GM21825 (cell line): Measurements from ENCODE around the gene NACC2.

ENCODE experiments used
- ATAC-seq: cut with Tn5 transposase; IDR thresholded peaks from one replicate; pipeline ENCODE4 v1.9.1; 2021; ENCODE audit warnings: mild to moderate bottlenecking, moderate library complexity; ENCODE audit not compliant: unreplicated experiment

Gene NACC2

DNA sequence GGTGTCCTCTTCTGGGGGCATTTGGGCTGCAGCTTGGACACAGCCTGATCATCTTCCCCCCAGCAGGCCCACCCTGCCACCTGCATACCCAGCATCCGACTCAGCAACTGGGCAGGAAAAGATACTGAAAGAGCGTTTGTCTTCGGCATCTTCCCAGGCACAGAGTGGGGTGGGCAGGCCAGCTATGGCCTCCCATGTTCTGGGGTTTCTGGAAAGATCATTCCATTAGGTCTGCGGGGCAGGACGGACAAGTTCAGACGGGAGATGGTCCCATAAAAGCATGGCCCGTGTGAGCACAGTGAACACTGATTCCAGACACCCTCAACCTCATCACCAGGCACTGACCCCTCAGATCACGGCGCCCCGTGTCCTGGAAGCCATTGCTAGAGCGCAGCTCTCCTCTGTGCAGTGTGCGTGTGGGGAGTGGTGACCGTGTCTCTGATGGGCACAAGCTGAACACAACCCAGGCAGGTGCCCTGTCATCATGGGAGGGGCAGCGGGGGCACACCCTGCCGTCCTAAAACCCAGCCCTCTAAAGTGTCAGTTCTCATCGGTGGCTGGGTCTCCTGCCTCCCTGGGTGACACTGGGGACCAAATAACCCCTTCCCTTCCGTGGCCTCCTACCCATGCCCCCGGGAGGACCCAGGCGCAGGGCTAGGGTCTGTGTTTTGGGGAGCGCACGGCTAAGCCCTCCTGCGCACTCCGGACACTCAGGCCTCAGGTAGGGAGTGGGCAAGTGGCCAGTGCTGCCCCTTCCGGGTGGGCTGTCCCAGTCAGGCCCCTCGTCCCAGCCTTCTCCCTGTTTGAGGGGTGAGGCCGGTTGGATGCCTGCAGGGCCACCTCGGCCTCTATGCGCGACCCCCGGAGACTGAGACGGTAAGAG is 36.8 kb upstream of the NACC2 start:
- no peak for ATAC-seq

DNA sequence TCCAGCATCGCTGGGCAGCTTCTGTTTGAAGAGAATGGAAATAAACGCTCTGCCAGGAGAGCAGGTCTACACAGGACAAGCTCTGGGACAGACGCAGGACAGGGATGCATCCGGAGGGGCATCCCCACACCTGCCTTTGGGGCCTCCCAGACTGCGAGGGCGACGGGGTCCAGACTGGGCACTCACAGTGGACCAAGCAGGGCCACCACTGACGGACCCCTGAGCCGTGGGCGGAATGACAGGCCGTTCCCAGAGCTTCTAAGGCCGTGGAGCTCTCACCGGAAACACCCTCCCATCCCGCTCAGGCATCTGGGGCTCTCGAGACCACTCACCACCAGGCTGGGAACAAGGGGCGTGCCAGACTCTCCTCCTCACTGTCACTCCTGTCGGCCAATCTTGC is 34.1 kb upstream of the NACC2 start:
- ATAC-seq: no peak

DNA sequence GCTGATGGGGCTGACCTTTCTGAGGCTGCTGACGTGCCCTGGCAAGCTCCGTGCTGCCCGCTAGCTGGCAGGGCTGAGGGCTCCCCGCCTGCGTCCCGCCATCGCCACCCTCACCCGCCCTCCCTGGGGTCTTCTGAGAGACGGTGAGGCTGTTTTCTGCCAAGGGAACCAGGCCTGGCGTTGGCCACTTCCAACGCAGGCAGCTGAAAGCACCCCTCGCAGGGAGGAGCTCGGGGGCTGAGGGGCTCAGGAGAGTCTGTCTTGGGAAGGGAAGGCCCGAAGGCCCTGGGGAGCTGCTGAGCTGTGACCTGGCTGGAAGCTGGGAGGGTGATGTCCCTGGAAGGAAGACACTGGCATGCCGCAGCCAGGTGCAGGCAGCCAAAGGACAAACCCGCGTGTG is 33.3 kb upstream of the NACC2 start:
- ATAC-seq: no peak

DNA sequence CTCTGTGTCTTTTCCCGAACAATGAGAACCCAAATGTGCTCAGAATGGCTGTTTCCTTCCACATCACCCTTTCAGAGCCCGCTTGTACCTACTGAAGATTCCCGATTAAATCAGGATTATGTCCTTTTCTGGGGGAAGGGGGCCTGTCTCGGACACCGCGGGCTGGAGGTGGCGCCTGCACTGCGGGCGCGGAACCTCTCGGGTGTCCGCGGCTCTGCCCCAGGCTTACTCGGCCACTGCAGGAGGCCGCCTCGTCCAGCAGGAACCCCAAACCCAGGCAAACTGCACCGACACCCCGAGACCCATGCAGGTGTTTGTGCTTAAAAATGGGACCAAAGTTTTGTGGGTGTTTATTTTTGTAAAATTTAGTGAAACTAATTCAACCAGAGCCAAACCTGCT is 32.2 kb upstream of the NACC2 start:
- no peak for ATAC-seq

DNA sequence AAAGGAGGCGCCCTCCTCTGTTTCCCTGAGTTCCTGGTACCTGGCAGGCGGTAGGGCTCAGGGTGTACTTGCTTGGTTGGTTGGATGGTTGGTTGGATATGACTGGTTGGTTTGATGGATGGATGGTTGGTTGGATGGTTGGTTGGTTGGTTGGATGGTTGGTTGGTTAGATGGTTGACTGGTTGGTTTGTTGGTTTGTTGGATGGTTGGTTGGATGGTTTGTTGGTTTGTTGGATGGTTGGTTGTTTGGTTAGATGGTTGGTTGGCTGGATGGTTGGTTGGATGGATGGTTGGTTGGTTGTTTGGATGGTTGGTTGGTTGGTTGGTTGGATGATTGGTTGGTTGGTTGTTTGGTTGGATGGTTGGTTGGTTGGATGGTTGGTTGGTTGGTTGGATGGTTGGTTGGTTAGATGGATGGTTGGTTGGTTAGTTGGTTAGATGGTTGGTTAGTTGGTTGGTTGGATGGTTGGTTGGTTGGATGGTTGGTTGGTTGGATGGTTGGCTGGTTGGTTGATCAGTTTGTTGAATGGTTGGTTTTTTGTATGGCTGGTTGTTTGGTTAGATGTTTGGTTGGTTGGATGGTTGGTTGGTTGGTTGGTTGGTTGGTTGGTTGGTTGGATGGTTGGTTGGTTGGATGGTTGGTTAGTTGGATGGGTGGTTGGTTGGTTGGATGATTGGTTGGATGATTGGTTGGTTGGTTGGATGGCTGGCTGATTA is 30.0 kb upstream of the NACC2 start:
- no peak for ATAC-seq

DNA sequence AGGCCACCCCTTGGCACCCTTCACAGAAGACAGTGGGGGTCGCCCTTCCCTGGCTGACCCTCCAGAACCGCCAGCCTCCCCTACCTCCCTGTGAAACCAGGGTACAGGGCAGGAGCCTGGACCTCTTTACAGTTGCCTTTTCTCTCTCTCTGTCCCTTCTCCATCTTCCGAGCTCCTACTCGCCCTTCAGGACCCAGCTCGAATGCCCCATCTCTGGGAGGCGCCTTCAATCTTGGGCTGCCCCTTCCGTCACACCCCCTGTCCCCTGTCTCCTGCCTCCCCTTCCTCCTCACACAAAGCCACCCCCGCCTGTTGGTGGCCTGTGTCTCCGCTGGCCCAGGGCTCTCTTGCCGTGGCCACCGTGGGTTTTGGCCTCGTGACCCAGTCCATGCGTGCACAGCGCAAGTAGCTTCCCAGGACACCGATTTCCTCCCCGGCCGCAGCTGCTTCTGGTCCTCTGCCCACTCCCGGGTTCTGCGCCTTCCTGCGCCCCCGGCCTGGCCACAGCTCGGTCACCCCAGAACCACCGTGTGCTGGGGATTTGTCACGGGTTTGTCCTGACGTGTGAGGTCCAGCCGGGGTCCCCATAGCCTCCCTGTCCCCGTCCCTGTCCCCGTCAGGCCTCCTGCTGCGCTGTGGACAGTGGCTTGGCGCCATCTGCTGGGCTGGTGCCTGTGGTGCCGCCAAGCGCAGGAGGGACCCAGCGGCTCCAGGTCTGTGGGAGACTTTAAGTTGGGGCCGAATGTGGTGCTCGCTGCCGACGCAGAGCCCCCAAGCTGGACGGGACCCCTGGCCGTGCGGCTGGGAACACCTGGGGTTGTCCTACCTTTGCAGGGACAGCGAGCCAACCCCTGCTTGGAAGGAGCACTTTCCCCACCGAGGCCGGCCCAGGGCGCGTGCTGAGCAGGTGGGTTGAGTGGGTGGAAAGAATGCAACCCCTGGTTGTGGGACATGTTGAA is 27.6 kb upstream of the NACC2 start:
- ATAC-seq: no peak

DNA sequence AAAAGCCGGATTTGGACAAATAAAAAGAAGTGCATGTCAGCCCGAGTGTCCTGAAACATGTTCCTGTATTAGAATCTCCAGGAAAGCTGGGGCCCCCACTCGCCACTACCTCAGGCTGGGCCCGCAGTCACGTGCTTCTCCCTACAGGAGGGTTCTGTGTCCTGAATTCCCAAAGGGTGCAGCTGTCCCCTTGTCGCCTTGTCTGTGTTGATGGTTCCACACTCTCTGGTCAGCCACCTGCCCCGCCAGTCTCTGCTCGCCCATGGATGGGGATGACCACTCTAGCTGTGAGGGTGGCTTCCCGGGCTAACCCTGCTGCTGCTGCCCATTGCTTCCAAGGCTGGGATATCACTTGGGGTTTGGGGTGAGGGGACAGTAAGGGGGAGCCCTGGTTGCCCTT is 26.7 kb upstream of the NACC2 start:
- no peak for ATAC-seq

DNA sequence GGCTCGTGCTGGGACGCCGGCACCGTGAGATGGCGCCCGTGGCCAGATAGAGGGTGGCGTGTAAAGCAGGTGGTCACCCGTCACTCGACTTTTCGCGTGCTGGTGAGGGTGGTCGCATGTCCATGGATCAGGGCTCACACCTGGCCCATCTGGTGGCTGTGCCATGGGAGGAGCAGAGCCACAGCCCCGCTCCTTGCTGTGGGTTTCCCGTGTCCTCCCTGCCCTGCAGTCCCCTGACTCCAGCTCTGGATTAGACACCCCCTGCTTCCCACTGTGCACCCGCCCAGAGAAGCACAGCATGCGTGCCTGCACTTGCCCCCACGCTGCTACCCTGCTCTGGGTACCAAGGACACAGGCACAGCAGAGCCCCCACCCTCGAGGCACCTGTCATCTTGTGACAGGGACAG is 25.4 kb upstream of the NACC2 start:
- no peak for ATAC-seq

DNA sequence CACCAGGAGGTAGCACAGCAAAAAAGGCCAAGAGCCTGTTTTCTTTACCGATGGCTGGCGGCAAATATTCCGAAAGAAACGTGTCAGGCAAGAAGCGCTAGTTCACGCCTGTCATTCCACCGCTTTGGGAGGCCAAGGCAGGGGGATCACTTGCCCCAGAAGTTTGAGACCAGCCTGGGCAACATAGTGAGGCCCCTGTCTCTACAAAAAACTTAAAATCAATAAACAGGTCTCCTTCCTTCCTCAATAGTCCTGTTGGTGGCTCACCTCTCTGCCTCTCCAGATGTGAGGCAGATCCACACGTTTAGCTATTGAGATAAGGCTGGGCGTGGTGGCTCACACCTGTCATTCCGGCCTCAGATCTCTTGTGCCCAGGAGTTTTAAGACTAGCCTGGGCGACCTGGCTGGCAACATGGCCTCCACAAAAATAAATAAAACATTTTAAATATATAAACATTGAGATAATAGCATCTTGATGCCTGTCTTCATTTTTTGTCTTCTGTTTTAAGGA is 24.8 kb upstream of the NACC2 start:
- ATAC-seq: no peak

DNA sequence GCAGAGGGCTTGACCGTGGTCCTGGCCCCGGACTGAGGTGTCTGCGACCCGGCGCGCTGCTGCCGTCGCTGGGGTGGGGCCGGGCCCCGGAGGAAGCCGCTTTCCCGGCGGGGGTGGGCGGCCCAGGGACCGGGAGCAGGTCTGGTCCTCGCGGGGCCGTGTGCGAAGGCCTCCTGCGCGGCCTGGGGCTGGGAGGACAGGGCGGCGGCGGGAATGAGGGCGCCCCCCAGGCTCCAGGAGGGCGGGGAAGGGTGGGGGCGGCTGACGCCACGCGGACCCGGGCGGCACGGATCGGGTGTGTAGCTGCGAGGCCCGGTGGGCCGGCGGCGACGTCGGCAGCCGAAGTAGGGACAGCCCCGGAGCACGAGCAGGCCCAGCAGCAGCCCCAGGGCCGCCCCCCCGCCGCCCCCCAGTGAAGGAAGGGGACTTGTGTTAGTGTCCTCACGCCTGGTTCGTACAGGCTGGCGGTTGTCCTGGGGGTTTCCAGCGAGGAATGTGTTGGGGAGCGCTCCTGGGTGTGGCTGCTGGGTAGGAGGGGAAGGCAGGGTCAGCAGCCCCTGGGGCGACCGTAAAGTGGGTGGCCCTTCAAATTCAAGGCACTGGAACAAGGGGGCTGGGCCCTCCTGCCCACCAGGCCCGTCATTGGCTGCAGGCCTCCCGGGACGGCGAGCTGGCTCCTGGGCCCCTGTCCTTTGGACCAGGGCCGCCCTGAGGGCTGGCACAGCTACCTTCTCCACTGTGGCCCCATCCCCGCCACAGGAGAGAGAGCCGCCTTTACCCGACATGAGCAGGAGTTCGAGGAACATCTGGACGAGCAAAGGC is 24.2 kb upstream of the NACC2 start:
- ATAC-seq: peak; percentile 9

DNA sequence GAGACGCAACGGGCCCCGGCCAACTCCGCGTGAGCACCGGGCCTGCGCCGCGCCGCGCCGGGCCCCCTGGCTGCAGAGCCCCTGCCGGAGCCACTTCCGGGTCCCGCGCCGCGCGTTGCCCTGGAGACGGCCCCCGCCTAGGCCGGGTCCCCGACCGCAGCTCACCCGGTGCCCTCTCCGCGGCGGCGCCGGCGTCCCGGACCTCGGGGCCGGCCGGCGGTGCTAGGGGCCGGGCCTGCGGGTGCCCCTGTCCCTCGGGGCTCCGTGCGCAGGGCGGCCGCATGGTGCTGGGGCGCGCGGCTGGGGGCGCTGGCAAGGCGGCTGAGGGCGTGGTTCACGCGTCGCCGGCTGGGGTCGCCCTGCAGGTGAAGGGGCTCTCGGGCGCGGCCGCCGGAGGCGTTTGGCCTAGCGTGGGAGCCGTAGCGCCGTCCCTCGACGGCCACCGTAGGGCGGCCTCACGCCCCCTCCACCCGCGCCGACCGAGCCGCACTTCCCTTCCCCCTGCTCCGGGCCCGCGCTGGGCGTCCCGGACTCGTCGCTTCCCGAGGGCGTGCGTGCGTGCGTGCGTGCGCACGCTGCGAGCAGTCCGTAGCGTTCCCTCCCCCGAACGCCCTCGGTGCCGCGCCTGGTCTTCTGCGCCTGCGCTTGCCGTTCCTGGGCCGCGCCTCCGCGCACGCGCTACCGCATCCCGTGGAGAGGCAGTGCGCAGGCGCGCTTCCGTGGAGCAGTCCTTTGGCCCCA is 23.4 kb upstream of the NACC2 start, which contains the start of gene TMEM250:
Gene TMEM250 (minus strand): TSS at position 556 of the 741 bp plus-strand sequence. CDS start 1,975 bp downstream, outside the sequence.
- ATAC-seq: peak; percentile 53

DNA sequence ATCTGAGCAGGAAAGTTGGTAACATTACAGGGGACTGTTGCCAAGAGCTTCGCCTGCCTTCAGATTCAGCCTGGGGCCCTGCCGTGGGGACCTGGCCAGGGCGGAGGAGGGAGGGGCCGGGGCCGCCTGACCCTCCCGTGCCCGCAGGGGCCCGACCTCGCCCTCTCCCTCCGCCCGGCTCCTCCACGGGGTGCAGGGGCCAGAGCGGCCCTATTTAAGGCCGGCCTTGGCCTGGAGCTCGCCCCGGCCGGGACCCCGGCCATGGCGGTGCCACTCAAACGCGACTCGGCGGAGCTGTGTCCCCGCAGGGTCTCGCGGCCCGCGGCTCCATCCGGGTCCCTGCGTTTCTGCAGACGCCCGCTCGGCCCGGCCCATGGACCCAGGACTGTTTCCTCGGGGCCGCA is 22.8 kb upstream of the NACC2 start:
- ATAC-seq: peak; percentile 4

DNA sequence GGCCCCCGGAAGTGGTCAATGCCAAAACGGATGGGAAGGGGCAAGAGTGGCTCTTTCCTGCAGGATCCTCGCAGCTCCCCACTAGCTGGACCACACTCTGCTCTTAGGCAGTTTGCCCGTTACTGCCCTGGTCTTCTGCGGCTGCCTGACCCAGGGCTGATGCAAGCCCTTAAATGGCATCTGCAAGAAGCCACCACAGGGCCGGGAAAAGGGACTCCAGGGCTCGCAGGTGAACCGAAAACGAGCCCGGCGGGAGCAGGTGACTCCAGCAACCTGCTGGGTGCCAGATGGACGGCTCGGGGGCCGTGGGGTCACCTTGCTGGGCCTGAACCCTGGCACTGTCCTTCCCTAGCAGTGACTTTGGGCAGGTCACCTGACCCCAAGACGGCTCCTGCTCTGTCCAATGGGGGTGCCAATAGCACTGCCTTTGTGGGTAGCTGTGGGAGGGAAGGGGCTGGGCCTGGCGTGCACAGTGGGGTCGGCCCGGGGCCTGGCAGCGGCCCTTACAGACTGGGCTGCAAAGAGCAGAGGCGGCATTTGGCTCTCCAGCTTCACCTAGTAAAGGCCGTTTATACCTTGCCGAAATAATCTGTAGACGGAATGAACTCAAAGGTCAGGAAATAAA is 22.3 kb upstream of the NACC2 start:
- no peak for ATAC-seq

DNA sequence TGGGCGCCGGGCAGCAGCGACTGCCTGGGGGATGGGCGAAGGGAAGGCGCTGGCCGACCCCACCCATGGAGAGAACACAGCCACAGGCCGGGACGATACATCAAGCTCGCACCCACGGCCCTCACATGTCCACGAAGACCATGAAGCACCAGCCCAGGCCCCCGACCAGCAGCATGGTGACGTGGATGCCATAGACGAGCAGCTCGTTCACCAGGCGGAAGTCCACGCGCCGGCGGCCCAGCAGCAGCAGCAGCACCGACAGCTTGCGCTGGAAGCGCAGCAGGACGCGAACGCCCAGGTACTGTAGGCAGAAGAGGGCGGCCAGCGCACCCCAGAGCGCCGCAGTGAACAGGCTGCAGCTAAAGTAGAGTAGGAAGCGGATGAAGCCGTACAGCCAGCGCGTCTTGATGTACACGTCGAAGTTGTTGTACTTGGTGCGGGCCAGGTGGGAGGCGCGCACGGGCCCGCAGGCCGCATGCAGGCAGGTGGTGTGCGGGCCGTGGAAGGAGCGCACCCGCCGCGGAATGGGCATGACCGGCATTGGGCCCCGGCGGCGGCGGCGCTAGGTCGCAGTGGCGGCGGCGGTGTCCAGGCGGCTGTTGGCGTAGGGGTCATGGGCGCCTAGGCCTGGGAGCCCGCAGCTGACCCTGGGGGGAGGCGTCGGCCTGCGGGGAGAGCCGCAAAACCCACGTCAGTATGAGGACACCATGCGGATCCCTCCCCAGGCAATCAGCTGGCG is 21.4 kb upstream of the NACC2 start:
- no peak for ATAC-seq

DNA sequence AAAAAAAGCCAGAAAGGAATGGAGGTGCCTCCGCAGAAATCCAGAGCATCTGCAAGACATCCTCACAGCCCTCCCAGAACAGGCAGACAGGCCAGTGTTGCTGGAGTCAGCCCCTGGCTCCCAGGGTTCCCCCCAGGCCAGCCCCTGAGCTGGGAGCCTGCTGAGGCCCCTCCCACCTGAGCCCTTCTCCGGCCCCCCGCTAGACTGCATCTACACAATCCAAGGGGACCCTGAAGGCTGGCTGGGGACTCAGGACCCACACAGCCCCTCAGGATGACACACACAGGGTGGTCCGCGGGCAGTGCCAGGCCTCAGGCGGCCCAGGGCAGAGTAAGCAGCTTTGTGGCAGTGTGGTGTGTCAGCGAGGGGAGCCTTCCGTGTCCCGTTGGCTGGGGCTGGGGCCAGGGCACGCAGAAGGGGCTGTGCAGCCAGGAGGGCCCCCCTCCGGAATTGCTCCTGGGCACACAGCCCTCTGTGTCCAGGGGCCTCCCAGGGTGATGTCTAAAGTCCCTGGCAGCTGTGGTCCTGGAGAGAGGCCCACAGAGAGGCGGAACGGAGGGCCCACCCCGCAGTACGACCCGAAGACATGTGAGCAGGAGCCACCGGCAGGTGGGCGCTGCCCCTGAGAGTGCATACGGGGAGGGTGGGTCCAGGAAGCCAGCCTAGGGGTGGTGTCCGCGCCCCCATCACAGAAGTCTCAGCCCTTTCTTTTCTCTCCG is 20.7 kb upstream of the NACC2 start:
- no peak for ATAC-seq

DNA sequence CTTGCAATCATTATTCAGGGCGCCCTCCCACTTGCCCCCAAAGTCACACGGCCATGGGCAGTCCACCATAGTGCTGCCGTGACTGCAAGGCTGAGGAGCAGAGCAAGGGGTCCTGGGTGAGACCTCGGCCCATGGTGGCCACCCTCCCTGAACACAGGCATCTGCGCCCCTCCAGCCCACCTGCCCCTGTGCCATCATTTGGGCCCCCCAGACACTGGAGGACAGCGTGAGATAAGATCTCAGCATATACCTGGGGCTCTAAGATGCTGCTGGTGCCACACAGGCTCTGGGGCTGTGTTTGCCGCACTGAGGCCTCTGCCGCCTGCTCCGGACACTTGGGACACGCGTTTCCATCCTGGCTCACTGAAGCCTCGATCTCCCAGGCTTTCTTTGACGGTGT is 20.1 kb upstream of the NACC2 start:
- ATAC-seq: no peak

DNA sequence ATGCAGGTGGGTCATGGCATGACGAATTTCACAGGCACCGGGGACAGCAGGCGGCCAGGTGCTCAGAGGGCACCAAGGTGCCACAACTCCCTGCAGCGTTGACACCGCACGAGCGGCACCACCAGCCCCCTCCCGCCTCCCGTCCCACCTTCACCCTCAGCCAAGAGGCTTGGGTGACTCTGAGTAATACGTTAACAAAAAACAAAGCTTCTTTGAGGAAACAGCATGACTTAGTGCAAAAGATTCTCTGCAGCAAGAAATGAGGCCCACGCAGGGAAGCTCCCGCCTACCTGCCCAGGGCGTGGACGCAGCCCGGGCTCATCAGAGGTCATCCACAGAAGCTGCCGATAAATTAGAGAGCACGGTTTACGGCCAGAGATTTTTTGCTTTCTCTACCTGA is 19.5 kb upstream of the NACC2 start:
- no peak for ATAC-seq

DNA sequence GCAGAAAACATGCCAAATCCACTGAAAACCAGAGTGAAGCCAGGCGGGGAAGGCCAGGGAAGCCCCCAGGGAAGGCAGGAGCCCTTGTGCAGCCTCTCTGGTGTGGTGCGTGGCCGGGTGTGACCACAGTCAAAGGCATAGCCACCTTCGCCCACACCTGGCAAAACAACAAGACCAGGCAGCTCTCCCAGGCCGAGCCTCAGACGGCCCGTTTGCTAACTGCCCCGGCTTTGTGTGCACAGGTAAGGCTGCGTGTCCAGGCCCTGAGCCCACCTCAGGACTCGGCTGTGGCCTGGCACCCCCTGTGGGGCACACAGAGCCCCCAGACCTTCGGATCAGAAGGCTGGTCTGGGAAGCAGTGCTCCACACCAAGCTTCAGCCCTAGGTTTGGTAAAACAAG is 17.5 kb upstream of the NACC2 start:
- no peak for ATAC-seq
